ENCODE results near the gene POP4. TPM values are rescaled to one million over a fixed set of nuclear protein-coding genes. Genes with fewer than 3 reads are reported as not detected.
A peak's percentile ranks its signal among the peaks of the same experiment; 100 is the strongest.

The POP4 gene
- total RNA-seq, 1 donor from 2014 or later, result 60.6 TPM

- Mint-ChIP-seq H3K36me3 (ENCODE audit: low read depth, unreplicated experiment) (no peaks in the 10 kb centered on the region), H3K4me3 (ENCODE audit: unreplicated experiment) (peak overlapping the region; percentile 20), H3K27ac (ENCODE audit: unreplicated experiment) (no peak overlapping the region), H3K9me3 (ENCODE audit: unreplicated experiment) (peaks cover 2% of the 10 kb centered on the region), H3K4me1 (ENCODE audit: low read depth, unreplicated experiment) (peaks cover 2% of the 10 kb centered on the region), H3K27me3 (ENCODE audit: low read depth, unreplicated experiment) (peaks cover 18% of the 10 kb centered on the region)
- FAIRE-seq, result no peak
- TF ChIP-seq EZH2 (IDR thresholded peaks at IDR 0.05; ENCODE audit: insufficient read depth, low read length) (no peak), CTCF (IDR thresholded peaks at IDR 0.05; ENCODE audit: insufficient read depth, low read depth, low read length) (no peak)
- Histone ChIP-seq H3K4me1 (ENCODE audit: insufficient read depth, low read length) (peaks cover 4% of the 10 kb centered on the region), H3K4me2 (ENCODE audit: low read length) (no peak overlapping the region), H3K27ac (ENCODE audit: low read depth, low read length) (no peak overlapping the region), H3K79me2 (ENCODE audit: insufficient read depth, low read length) (no peaks in the 10 kb centered on the region), H2AFZ (ENCODE audit: low read depth, low read length) (no peak overlapping the region), H3K36me3 (ENCODE audit: insufficient read depth, low read length) (no peaks in the 10 kb centered on the region), H3K9ac (ENCODE audit: low read length) (no peak overlapping the region), H3K27me3 (ENCODE audit: insufficient read depth, low read length) (no peaks in the 10 kb centered on the region), H3K4me3 (ENCODE audit: insufficient read depth, low read depth, low read length) (no peak overlapping the region), H3K9me3 (ENCODE audit: insufficient read depth, low read depth, low read length) (no peaks in the 10 kb centered on the region), H4K20me1 (ENCODE audit: insufficient read depth, low read length) (no peaks in the 10 kb centered on the region)
- no peak for DNase-seq (ENCODE audit: low read depth)
Observed at GRCh38 chr19:29623726-29624488, 17.8 kb downstream of the POP4 start.

- Histone ChIP-seq H3K4me3 (ENCODE audit: insufficient read depth, low read depth, low read length) (no peak overlapping the region), H3K27me3 (ENCODE audit: insufficient read depth, low read length) (no peaks in the 10 kb centered on the region), H3K36me3 (ENCODE audit: insufficient read depth, low read length) (no peaks in the 10 kb centered on the region), H3K4me2 (ENCODE audit: low read length) (no peak overlapping the region), H3K4me1 (ENCODE audit: insufficient read depth, low read length) (peaks cover 4% of the 10 kb centered on the region), H3K27ac (ENCODE audit: low read depth, low read length) (no peak overlapping the region), H3K9me3 (ENCODE audit: insufficient read depth, low read depth, low read length) (no peaks in the 10 kb centered on the region), H4K20me1 (ENCODE audit: insufficient read depth, low read length) (no peaks in the 10 kb centered on the region), H2AFZ (ENCODE audit: low read depth, low read length) (peak overlapping the region; percentile 9), H3K9ac (ENCODE audit: low read length) (no peak overlapping the region), H3K79me2 (ENCODE audit: insufficient read depth, low read length) (no peaks in the 10 kb centered on the region)
- peaks cover 2% of the 10 kb centered on the region for H3K9me3 Mint-ChIP-seq (ENCODE audit: unreplicated experiment)
- H3K36me3 Mint-ChIP-seq (ENCODE audit: low read depth, unreplicated experiment), result no peaks in the 10 kb centered on the region
- peaks cover 18% of the 10 kb centered on the region for H3K27me3 Mint-ChIP-seq (ENCODE audit: low read depth, unreplicated experiment)
- peak overlapping the region; percentile 66 for H3K27ac Mint-ChIP-seq (ENCODE audit: unreplicated experiment)
- DNase-seq (ENCODE audit: low read depth) (no peak), FAIRE-seq (no peak)
- no peak overlapping the region for H3K4me3 Mint-ChIP-seq (ENCODE audit: unreplicated experiment)
- peaks cover 2% of the 10 kb centered on the region for H3K4me1 Mint-ChIP-seq (ENCODE audit: low read depth, unreplicated experiment)
- TF ChIP-seq EZH2 (IDR thresholded peaks at IDR 0.05; ENCODE audit: insufficient read depth, low read length) (no peak), CTCF (IDR thresholded peaks at IDR 0.05; ENCODE audit: insufficient read depth, low read depth, low read length) (no peak)
Observed at GRCh38 chr19:29624489-29625185, 18.6 kb downstream of the POP4 start.
